GM21717 (cell line): ENCODE measurements around the gene PLCD1.

ENCODE experiments used
- ATAC-seq: cut with Tn5 transposase; IDR thresholded peaks from one replicate; pipeline ENCODE4 v1.9.1; 2021; ENCODE audit warnings: mild to moderate bottlenecking, moderate library complexity; ENCODE audit not compliant: unreplicated experiment

Gene PLCD1

DNA sequence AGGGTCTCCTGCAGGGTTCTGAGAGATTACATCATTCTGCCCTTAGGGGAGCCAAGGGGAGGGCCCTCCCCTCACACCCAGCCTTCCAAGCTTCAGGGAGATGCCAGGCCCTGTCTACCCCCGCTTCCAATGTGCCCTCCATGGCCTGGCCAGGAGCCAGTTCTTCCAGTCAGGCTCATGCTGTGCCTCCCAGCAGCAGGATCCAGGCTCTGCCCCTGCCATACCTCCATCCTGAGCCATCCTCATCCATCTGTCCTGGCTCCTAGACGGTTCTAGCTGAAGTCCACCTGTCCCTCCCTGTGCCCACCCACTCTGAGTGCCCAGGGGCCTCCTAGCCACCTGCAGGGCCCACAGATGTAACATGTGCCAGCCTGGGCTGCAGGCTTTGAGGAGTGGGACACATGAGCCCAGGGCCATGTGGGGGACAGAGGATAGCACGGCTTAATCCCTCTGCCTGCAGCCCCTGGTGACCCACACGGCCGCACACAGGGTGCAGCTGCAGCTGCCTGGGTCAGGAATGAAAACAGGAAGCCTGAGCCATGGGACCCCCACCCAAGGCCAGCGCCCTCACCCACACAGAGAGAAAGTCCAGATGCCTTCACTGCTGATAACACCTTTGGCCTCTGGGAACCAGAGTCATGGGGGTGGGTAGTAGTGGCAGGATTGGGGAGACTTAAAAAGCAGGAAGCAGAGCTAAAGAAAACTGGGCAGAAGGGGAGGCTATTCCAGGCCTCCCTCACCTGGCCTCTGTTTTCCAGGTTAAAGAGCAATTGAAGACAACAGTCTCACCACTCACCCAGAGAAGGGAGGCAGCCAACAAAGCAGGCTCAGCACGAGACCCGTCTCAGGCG is 11.8 kb downstream of the PLCD1 start:
- no peak for ATAC-seq

DNA sequence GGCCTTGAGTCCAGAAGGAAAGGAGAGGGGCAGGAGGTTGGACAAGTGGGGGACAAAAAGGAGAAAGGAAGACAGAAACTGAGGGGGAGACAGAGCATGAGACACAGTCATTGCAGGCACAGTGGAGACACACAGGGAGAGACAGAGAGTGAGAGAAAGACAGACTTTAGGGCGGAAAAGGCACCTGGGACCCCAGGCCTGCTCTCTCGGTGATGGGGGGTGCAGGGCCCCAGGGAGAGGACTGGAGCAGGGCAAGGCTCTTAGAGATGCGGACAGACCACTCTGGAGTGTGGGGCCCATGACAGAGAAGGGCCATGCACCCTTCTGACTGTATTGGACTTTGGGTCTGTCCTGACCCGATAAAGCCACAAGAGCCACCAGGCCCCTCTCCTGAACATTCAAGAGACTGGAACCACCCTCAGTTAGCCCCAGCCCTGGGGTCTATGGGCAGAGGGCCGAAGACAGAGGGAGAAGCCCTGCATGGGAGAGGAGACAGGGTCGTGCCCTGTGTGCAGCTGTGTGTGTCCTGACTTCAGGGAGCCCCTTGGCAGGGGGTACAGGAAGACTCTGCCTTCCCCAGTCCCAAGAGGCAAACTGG is 12.5 kb downstream of the PLCD1 start:
- ATAC-seq = no peak

DNA sequence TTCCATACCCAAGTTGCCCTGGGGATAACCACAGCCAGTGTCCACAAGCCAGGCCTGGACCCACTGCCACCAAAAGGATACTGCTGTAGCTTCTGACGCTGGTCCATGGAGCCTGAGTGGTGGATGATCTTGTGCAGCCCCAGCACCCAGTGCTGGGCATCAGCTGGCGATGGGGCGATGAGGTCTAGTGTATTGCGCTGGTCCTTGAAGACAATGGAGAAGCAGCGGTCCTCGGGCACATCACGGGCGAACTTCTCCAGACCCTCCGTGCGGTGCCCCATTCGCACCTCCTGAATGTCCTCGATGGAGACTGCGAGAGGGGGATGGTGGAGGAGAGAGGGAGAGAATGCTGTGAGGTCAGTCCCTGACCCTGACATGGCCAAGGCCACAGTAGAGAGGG is 13.0 kb downstream of the PLCD1 start:
- ATAC-seq = no peak

DNA sequence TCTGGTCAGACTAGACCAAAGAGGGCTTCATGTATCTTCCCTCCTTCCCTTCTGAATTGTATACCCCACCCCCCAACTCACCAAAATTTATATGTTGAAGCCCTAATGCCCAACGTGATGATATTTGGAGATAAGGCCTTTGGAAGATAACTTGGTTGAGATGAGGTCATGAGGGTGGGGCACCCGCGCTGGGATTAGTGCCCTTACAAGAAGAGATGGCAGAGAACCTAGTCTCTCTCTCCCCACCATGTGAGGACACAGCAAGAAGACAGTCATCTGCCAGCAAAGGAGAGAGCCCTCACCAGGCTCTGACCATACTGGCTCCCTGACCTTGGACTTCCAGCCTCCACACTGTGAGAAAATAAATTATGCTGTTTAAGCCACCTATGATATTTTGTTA is 13.5 kb downstream of the PLCD1 start:
- no peak for ATAC-seq

DNA sequence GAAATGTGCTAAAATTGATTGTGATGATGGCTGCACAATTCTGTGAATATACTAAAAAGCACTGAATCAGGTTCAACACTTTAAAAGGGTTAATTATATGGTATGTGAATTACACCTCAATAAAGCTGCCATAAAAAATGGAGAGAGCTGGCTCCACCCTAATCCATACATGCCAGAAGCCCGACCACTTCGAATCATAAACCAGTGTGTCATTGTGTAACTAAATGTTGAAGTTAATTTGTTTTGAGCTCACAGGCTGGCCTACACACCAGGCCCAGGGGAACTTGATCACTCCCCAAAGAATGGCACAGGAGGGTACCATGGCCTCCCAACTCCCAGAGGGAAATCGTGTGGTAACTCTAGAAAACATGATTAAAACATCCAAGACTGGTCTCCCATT is 14.0 kb downstream of the PLCD1 start:
- ATAC-seq = no peak

DNA sequence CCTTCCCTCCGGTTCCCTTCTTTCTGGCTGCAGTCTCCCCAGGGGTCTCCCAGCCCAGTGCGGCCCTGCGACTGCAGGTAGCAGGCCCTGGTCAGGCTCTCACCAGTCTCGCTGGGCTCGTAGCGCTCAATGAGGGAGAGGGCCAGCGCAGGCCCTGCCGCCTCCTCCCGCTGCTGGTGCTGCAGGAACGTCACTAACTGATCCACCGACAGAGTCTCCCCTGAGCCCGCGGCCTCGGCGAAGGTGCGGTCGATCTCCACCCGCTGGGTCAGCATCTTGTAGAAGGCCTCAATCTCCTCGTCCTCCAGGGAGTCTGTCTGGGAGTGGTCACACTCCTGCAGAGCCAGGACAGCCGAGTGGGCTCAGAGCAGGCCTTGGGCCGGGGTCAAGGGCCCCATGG is 18.3 kb downstream of the PLCD1 start:
- no peak for ATAC-seq

DNA sequence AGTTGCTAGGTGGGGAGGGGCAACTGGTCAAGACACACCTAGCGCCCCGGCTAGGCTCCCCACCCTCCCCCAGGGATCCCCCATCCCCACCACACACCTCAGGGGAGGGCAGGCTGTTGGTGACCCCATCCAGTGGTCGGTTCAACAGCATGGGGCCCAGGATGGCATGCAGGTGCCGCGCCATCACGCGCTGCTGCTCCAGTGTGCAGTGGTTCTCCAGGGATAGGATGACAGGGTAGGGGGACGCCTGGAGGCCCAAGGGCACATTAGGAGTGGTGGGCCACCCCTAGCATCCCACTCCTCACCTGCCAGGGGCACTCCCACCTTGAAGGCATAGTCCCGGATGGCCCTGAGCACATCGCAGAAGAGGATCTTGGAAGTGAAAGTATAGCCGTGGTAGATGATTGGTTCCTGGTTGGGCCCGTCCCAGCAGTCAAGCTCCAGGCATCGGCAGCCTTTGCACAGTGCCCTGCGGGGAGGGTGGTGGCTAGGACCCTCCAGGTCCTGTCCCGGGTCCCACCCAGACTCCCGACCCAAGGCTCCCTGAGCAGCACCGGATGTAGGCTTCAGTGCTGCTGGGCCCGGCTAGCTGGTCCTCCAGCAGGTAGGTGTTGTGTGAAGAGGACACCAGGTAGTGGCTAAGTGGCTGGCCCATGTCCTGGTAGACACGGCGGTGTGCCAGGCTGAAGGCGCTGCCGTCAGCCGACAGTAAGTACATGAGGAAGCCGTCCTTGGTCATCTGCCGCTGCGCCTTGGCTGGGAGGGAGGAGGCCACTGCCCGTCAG is 19.4 kb downstream of the PLCD1 start:
- ATAC-seq = no peak

DNA sequence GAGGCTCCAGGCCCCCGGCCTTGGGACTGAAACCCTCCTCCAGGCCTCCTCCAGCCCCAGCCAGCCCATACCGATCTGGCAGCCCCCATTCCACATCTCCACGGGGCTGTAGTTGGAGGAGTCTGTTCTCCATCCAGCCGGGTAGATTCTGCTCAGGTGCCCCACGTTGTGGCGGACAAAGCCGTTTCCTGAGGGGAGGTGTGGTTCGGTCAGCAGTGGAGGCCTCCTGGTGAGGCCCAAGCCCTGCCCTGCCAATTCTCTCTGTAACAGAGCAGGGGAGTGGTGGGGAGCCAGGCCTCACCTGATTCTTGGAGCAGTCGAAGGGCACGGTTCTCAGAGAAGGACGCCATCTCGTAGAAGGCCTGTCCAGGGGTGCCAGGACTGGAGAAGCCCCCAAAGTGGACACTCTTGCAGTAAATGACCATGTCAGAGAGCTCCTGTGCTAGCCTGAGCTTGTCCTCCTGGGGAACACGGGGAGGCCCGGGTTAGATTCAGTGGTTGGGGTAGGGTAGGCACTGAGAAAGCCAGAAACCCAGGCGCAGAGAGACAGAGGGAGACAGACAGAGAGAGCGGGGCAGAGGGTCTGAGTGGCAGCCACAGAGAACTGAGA is 20.4 kb downstream of the PLCD1 start:
- no peak for ATAC-seq

DNA sequence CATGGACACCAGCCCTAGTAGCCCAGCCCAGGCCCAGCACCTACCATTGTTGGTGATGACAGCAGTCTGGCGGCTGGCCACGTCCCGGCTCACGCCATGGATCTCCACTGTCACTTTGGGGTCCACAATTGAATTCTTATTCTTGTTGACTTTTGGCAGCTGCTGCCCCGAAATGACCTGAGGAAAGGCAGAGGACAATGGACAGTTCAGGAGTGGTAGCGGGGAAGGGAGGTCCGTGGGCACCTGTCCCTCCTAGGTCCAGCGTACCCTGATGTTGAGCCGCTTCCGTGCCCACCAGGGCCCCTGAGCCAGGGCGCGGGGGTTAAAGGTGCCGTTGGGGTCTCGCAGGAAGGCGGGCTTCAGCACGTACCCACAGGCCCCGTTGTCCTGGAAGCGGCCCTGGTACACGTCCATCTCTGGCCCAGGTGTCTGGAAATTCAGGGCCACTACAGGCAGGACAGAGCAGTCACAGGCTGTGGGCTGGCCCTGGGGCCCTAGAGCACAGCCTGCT is 21.2 kb downstream of the PLCD1 start:
- no peak for ATAC-seq

DNA sequence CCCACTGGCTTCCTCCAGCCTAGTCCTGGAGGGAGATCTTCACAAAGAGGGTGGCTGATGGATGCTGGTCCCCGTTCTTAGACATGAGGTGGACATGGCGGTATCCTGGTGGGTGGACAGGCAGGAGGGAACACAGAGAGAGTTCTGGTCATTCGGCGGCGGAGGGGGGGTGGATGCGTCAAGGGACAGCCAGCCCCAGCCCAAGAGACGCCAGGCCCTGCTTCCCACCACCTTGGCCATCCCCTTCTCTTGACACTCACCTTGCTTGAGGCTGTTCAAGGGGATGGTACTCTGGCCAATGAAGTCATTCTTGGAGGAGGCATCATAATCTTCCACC is 21.7 kb downstream of the PLCD1 start:
- no peak for ATAC-seq

DNA sequence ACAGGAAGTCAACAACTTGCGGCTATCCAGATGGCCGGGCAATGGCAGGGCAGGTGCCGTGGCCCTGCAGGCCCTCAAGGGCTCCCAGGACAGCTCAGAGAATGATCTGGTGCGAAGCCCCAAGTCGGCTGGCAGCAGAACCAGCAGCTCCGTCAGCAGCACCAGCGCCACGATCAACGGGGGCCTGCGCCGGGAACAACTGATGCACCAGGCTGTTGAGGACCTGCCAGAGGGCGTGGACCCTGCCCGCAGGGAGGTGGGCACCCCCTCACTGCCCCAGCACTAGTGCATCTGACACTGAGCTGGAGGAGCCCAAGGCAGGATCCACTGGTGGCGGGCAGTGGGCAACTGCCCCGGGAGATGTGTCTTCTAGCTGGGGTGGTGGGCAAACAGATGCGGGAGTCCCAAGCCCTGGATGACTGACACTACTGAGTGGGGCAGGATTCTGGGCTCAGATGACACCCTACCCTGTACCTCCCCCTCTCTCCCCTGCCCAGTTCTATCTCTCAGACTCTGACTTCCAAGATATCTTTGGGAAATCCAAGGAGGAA is 22.9 kb downstream of the PLCD1 start:
- no peak for ATAC-seq

DNA sequence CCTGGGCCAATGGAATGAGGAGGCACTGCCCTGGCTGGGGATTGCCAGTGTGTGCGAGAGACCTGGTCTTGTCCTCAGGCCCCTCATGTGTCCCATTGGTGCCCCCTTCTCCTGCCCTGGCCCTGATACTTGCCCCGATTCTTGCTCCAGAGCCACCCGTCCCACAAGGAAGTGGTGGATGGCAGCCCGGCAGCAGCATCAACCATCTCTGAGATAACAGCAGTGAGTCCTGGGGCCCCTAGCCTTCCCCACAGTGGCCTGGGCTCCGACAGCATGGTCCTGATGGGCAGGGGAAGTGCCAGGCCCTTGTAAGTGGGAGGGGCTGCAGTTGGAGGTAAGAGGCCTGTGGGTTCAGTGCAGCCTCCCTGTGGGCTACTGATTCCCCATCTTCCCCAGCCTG is 23.4 kb downstream of the PLCD1 start:
- ATAC-seq = no peak

DNA sequence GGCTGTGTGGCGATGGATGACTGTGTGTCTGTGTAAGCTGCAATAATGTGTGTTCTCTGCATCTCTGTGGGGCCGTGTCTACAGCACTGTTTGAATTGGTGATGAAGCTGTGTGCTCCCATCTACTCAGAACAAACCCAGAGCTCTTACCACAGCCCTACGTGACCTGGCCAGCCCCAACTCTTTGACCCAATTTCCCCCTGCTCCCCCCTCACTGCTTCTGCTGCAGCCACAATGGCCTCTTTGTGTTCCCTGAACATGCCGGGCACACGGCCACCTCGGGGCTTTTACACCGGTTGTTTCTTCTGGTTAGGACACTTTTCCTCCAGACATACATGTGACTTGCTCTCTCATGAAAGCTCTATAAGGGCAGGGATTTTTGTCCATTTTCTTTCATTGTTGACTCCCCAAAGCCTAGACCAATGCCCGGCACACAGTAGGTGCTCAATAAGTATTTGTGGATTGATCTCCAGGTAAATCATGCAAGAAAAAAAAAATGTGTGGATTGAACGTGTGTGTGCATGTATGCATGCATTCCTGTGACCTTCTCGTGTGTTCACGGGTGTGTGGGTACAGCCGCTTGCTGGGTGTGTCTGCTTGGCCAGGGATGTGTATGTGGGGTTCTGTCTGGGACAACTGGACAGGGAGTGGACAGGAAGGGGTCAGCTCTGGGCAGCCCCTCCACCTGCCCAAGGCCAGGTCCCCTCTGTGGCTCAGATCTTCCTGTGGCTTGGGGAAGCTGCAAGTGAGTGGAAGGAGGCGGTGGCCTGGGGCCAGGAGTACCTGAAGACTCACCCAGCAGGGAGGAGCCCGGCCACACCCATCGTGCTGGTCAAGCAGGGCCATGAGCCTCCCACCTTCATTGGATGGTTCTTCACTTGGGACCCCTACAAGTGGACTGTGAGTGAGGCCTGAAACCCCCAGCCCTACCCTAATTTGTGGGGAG is 24.1 kb downstream of the PLCD1 start:
- no peak for ATAC-seq

DNA sequence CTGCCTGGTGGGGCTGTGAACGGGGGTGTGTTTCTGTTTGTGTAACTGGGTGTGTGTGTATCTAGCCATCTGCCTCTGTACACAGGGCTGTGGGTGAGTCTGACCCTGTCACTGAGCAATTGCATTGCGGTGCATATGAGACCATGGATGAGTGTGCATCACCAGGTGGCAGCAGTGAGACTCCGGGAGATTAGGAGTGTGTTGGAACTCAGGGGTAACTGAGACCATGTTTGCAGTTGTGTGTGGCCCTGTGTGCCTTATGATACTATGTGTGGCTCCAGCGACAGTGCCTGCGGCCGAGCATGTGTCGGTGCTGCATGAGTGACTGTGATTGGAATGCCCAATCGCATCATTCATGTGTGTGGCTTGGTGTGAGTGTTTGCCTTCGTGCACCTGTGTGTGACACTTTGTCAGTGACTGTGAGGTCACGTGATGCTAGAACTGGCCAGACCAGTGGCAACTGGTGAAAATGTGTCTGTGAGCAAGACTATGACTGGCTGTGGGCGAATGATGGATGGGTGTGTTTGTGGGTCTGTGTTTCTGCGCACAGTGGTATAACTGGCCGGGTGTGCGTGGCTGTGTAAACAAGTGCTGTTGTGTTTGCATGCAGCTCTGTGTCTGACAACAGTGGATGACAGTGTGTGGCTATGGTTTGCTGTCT is 24.9 kb downstream of the PLCD1 start:
- no peak for ATAC-seq

DNA sequence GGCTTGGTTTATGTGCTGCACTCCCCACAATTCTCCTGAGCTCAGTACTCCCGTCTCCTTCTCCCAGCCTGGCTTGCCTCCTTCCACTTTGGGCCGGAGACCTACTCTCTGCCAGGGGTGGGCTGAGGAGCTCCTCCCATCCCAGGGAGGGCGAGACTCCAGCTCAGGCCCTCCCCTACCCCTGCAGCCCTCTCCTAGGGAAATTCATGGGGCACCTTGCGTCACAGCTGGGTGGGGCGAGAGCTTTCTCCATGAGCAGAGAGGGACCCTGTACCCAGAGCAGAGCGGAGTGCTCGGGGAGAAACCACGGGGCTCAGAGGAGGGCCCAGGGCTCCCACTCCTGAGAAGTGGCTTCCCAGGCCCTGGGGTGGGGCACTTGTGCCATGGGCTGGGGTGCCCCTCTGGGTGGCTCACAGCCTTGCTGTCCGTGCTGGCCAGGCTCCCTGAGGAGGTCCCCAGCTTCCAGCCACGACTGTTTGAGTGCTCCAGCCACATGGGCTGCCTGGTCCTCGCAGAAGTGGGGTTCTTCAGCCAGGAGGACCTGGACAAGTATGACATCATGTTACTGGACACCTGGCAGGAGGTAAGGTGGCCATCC is 25.5 kb downstream of the PLCD1 start:
- ATAC-seq = no peak

DNA sequence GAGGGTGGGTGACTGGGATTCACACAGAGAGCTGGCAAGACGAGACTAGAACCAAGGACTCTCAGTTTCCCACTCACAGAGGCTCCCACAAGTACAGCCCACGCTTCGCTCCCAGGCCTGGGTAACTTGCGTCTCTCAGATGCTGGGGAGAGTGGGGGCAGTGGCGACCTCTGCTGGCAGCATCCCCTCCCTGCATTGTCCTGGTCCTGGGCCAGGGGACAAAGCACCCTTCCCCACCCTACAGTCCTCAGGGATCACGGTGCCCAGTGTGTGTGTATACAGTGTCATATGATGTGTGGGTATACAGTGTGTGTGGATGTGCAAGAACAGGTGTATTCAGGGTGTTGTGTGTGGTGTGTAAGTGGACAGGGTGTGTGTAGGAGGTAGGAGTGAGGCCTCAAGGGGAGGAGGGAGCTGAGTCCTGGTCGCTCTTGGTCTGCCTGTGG is 26.0 kb downstream of the PLCD1 start:
- no peak for ATAC-seq

DNA sequence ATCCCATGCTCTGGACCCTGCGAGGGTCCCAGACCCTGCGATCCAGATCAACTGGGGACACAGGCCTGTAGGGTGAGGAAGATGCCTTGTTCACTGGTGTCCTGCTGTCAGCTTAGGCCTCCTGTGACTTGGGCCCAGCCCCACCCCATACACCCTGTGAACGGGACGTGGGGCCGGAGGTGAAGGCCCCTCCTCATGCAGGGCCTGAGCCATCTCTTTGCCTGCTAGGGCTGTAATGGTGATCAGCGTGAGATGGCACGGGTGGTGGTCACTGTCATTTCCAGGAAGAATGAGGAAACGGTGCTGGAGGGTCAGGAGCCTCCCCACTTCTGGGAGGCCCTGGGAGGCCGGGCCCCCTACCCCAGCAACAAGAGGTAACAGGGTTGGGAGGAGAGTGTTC is 26.5 kb downstream of the PLCD1 start:
- ATAC-seq = no peak

DNA sequence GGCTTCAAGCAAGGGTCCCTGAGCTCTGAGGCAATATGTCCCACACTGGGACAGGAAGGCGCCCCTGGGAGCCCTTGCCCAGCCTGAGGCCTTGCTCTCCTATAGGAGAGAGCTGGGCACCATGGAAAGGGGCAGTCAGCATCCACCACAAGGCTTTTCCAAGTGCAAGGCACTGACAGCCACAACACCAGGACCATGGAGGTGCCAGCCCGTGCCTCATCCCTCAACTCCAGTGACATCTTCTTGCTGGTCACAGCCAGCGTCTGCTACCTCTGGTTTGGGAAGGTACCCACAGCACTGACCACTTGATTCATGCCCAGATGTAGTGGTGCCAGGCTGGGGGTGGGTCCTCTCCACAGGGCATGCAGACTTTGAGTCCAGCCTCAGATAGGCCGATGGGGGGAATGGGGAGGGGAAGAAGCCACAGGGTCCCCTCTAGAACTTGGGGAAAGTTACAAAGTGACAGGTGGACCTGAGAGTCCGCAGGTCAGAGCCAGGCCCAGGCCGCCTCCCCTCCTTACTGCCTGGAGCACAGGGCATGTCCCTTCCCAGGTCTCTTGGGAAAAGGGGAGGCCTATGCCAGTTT is 27.1 kb downstream of the PLCD1 start:
- ATAC-seq = no peak
